GM19372 (cell line): ENCODE measurements around the gene SH3GL1.

ENCODE experiments used
- ATAC-seq: cut with Tn5 transposase; IDR thresholded peaks from one replicate; pipeline ENCODE4 v1.9.1; 2021; ENCODE audit warnings: mild to moderate bottlenecking, low read depth, moderate library complexity; ENCODE audit not compliant: unreplicated experiment

SH3GL1 gene

DNA sequence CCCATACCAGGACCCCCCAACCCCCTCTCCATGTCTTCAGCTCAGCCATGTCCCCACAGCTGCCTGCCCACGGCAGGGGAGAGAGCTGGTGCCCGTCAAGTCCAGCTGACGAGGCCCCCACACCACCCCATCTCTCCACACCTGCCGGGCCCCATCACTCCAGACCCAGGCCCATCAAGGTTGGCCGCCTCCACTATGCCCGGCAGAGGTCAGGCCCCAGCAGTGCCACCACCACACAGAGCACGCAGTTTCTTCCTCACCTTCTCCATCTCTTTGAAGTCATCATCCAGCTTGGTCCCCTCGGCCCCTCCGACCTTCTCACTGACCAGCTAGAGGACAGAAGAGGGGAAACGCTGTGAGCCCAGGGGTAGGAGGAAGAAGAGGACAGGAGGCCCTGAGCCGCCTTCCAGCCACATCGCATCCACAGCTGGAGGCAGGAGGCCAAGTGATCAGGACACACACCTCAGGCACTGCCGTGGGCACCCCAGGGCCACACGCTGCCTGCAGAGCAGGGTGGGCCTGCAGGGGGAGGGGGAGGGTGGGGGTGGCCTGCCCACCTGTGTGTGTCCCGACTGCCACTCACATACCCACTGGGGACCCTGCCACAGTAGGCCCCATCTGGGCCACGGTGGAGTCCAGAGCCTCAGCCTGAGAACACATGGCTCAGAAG lies 33.5 kb downstream of the SH3GL1 start:
- ATAC-seq, result no peak

DNA sequence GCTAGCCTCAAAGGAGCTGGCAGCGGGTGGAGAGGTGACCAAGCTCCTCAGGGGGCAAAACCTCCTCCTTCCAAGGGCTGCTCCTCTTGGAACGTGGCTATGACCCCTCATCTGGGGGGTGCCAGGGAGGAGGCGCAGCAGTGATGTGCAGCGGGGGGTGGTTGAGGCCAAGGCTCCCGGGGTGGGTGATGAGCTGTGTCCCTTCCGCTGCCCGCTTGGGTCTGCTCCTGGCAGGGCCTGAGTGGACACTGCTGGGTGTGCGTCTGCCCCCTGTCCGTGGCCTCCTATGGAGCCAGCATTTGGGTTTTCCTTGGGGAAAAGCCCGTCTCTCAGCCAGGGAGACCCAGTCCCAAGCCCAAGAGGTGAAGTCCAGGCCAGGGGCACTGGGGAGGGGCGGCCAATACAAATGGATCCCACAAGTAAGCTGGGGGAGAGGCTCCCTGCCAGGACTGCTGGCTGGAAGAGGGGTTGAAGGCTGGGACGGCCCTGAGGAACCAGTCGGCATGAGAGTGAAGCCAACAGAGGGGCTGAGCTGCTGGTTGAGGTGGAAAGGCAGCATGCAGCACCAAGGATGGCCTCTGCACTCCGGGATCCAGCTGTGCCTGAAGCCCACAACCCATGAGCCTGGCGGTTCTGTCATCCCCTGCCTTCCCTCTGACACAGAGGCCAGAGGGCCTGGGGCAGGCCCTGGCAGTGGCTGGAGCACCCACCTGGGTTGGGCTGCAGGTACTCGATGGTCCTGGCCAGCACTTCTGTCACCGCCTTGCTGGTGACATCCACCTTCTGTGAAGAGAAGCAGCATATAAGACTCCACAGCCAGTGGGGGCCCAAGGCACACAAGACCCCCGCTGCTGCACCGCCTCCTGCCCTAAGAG lies 34.3 kb downstream of the SH3GL1 start:
- no peak for ATAC-seq

DNA sequence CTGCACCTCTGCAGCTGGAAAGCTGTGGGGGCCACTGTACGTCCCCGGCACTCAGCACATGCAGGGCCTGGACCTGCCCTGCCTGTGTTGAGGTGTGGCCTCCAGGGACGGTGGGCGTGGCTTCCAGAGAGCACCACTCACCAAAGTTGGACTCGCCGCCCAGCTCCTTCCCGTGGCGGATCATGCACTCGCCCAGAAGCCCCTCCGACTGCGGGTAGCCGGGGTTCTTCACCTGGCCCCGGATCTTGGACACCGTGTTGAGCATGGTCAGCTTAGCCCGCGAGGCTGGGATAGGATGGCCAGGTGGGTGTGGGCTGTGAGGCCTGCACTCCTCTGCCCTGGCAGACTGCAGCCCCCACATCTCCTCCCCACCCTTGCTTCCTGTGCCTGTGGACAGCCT lies 35.0 kb downstream of the SH3GL1 start:
- ATAC-seq, result no peak

DNA sequence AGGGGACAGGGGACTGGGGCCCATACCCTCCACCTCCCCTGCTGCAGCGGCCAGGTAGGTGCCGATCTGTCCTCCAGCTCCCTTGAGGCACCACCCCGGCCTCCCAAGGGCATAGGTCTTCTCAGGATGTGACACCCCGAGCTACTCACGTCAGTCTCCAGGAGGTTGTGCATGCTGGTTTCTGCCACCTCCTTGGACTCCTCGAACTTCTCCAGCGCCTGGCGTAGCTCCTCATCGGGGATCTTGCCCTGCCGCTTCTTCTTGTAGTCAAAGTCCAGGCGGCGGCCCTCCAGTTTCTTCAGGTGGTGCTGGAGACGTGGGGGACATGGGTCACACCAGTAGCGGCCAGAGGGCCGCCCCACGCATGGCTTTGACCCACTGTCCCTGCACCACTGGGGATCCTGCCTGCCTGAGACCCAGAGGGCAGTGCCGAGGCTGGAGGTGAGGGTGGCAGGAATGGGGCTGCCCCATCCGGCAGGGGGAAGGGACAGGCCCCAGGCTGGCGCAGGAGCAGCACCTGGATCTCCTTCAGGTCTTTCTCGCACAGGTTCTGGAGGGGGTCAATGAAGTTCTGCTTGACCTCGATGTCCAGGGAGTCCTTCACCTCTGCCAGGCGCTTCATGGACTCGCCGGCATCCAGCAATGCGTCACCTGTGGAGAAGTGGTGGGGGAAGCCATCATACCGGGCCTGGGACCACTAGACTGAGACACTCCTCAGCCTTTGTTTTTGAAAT lies 36.6 kb downstream of the SH3GL1 start:
- no peak for ATAC-seq

DNA sequence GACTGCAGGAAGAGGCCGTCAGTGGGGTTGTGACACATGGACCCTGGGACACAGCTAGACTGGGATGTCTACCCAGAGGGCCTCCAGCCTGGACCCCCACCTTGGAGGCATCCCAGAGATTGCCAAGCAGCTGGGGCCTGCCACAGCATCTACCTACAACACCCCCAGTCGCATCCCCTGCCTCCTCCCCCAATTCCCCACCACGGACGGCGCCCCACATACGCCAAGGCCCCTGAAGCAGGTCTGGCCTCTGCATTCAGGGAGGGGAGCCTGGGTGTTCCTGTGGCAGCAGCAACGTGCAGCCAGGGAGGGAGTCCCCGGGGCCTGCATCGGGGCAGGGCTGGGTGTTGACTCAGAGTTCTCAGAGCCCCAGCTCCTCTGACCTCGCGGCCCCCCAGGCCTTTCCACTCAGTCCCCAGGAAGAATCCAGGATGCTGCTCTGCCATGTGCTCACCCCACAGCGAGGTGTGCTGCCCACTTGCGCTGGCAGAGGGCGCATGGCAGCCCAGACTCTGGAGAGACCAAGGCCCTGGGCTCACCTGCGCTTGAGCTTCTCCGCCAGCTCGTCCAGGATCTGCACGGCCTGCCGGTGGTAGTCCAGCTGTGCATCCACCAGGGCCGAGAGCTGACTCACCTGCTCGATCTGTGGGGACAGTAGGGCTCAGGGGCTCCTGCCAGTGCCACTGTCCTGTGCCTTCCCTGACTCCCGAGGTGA lies 37.4 kb downstream of the SH3GL1 start:
- no peak for ATAC-seq

DNA sequence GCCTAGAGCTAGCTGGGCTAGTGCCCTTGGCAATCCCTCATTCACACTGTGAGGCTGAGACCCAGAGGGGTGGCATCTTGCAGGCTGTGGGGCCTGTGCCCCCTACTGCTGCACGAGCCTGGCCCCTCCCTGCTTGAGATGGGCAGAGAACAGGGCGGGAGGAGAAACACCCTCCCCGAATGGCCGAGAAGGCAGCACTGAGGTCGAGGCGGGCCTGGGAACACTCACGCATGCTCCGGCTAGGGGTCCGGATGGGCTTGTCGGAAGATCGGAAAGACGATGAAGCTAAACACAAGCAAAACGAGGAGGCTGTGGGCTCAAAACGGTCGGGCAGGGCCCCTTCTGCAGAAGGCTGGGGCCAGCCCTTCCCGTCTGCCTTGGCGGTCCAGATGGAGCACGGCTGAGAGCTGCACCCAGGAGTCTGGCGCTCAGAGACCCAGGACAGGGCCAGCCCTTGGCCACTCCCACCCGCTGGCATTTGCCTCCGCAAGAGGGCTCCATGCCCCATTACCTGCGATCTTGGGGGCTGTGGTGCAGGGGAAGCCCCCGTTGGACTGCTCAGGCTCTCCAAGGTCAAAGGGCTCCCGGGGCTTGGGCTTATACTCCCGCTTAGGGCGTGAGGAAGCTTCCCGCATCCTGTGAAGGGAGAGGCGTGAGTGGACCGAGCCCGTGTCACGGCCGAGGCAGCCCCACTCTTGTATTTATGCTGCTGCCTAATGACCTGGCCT lies 38.1 kb downstream of the SH3GL1 start:
- ATAC-seq, result no peak

DNA sequence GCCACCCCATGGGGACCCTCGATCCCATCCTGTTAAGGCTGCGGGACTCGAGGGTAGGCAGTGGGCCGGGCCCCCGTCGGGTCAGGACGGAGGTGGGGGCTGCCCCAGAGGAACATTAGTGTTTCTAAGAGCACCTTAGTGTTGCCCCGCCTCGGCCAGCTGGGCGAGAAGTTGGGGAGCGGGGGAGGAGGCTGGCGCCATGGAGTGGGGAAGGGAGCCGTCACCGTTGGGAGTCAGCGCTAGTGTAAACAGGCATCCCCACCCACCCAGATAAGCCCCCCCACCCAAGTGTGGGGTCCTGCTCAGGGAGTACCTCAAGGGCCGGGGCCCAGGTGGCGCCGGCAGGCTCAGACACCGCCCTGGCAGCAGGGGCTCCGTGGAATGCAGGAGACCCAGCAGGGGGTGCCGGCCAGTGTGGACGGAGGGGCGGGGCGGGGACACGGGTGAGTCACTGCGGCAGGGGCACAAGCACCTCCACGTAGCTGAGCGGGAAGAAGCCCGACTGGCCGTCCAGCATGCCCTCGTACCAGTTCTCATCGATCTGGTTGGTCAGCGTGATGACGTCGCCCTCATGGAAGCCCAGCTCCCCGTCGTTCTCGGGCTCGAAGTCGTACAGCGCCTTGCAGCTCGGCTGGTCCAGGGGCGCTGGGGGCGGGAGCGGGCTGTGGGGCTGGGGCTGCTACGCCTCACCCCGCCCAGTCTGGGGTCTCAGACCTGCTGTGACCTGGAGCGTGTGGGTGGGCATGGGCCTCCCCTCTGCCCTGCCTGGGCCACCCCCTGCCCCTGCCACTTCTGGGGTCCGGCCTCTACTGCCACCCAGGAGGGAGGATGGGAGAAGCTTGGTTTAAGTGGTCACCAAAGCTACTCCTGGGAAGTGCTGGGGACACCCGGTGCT lies 38.9 kb downstream of the SH3GL1 start:
- no peak for ATAC-seq

DNA sequence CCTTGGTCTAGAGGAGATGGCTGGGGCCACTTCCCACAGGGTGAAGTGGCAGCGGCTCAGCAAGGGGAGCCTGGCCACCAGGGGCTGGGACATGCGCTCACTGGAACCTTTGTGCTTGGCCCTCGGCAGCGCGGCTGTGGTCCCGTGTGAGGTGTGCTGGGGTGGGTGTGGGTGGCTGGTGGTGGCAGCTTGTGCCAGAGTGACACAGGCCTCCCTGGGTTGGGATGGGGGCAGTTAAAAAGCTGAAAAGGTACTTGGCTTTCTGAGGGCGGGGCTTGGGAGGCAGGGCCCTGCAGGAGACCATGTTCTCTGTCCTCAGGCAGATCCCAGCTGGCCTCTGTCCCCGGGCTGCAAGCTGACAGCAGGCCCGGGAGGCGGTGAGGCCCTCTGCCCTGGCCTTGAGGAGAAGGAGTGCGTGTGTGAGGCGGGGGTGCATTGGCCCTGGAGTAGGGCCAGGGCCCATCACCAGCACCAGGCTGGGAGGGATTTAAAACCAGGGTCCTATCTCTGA lies 39.7 kb downstream of the SH3GL1 start:
- ATAC-seq, result no peak

DNA sequence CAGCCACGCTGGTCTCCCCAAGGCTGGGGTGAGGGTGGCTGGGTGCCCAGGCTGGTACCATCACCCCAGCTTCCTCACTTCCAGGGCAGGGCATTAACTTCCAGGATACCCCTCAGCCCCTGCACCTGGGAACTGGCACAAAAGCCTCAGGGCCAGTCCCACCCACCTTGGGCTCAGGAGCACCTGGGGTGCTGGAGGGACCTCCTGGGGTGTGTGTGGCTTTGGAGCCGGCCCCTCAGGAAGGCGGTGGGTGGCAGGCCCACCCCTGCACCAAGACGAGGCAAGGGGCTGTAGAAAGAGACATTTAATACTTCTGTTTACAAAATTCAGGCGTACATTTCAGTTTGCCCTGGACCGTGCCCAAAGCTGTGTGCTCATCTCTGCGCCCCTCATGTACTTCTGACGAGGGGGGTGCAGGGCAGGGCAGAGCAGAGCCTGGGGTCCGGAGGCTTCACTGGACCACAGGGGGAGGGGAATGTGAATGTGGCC lies 40.2 kb downstream of the SH3GL1 start:
- no peak for ATAC-seq

DNA sequence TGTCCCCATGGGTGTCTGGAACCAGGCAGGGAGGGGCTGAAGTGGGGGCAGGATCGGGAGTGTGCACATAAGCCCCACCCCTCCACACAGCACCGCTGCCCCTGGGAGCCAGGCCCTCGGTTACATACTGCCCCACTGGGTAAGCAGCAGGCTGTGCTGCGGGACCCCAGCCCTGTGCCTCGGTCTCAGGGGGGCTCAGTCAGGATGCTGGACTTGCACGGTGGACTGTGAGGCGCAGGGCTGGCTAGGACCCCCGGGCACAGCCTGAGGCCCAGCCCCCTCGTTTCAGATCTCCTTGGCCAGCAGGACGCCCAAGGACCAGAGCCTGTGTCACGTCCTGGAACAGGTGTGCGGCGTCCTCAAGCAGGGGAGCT lies 40.7 kb downstream of the SH3GL1 start:
- ATAC-seq, result no peak

DNA sequence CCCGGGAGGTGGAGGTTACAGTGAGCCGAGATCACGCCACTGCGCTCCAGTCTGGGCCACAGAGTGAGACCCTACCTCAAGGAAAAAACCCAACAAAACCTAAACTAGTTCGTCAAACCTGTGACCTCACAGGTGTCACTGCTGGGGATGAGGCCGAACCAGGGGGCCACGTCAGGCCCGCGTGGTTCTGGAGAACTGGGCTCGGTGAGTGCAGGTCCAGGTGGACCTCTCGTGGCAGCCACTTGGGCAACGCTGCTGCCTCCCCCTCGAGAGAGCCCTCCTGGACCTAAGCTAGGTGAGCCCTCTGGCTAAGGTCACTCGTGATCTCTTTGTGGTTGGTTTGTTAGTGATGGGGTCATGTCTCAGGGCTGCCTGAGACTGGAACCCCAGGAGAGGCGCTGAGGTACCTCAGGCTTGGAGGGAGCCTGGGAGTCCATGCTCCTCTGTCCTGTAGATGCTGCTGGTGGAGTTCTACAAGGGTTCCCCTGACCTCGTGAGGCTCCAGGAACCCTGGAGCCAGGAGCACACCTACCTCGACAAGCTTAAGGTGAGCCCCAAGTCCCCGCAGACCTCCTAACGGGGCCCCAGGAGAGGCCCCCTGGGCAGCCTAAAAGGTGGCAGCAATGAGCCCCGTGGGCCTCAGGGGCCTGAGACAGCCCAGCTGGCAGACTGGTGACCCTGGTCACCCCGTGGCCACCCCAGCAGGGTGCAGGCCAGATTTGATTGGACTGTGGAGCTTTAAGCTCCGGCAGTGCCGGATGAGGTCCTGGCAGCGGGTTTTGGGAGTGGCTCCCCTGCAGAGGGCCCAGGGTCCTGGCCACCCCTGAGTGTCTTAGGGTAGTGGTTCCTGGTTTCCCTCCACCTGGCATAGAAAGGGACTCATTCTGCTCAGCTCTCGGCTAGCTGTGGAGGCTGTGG lies 41.4 kb downstream of the SH3GL1 start:
- no peak for ATAC-seq

DNA sequence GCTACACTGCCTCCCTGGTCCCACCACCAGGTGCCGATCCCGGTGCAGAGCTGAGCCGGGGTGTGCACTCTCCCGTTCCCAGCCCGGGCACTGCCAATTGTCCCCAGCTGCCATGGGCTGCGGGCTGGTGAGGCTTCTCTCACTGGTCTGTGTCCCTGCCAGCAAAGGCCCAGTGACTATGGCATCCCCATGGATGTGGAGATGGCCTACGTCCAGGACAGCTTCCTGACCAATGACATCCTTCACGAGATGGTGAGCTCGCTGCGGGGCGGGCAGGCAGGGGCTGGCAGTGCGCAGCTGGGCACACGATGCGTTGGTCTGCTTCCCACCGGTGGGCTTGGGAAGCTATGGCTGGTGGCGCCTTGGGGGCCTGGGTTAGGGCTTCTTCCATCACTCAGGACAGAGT lies 42.4 kb downstream of the SH3GL1 start:
- ATAC-seq, result no peak

DNA sequence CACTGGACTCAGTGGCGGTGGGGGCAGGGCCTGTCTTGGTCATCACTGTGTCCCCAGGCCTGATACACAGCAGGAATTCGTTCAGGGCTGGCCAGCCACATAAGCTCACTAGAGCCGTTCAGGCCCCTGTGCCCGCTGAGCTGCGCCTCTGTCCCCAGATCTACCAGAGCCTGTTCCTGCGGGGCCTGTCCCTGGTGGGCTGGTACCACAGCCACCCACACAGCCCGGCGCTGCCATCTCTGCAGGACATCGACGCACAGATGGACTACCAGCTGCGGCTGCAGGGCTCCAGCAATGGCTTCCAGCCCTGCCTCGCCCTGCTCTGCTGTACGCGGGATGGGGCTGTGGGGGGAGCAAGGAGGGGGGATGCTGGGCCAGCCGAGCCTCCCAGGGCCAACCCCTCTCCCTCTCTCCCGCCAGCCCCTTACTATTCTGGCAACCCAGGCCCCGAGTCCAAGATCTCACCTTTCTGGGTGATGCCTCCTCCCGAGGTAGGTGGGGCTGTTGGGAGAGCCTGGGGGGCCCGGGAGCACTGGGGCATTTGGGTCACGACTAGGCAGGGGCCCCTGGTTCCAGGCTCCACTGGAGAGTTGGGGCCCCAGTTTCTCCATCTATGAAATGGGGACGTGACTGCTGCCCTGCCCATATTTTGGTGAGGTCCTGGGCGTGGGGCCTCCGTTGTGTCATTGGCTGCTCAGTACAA lies 43.1 kb downstream of the SH3GL1 start:
- ATAC-seq, result no peak

DNA sequence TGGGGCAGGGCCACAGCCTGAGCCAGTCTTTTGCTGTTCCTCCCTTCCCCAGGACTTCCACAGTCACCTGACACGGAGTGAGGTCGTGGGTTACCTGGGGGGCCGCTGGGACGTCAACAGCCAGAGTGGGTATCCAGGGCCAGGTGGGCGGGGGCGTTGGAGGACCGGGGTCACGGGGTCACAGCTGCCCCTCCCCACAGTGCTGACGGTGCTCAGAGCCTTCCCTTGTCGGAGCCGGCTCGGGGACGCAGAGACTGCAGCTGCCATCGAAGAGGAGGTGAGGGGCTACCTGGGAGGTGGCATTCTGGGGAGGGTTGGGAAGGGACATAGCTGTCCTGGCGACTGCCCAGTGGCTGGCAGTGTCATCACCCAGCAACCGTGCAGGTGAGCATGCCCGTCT lies 45.5 kb downstream of the SH3GL1 start:
- ATAC-seq, result no peak

DNA sequence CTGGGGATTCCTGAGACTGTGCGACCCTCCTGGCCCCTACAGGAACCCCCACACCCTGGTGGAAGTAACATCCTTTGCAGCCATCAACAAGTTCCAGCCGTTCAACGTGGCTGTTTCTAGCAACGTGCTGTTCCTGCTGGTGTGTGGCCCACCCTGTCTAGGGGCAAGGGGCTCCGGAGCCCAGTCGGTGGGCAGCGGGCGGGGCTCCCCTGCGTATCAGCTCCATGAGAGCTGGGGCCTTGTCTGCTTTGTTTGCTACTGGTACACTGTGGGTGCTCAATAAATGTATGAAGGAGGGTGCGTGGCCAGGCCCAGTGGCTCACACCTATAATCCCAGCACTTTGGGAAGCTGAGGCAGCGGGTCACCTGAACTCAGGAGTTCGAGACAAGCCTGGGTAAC lies 46.1 kb downstream of the SH3GL1 start:
- ATAC-seq, result no peak

DNA sequence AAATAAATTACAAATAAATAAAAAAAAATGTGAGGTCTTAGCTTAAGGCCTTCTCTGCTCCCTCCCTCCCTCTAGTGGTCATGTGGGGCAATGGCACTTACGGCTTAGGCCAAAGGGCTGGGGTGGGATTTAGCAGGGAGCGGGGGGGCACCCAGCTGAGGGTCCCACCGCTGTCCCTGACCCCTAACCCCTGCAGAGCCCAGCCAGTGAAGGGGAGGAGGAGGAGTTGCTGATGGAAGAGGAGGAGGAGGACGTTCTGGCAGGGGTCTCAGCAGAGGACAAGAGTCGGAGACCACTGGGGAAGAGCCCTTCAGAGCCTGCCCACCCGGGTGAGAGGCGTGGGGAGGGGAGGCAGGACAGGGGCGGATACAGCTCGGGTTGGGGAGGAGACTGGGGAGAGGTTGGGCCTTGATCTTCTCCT lies 47.6 kb downstream of the SH3GL1 start:
- no peak for ATAC-seq

DNA sequence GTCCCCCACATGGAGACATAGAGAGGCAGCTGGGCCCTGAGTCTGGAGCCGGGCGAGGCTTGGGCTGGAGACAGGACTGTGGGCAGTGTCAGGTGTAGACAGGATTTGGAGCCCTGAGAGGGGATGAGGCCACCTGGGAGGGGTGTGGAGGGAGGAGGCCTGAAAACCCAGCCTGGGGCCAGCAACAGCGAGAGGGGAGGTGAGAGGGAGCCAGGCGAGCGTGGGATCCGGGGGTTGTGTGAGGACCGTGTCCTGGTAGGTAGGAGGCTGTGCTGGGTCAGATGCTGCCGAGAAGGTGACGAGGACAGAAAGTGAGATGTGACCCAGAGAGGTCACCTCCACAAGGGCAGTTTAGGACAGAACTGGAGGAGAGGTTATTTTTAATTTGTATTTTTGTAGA lies 49.6 kb downstream of the SH3GL1 start:
- ATAC-seq, result no peak
